IPS DF 19.7 (cell line): Measurements from ENCODE around the gene HS3ST4.
"Not testable (repeated sequence)": the region's sequence is repeated elsewhere in the genome, so short reads cannot be mapped to it uniquely, and the experiment has no call there.

Source experiments
- DNase-seq: peaks from one replicate; pipeline ENCODE4 v3.0.0-alpha.2; 2013; ENCODE audit warnings: low read depth, low spot score

The HS3ST4 gene

DNA sequence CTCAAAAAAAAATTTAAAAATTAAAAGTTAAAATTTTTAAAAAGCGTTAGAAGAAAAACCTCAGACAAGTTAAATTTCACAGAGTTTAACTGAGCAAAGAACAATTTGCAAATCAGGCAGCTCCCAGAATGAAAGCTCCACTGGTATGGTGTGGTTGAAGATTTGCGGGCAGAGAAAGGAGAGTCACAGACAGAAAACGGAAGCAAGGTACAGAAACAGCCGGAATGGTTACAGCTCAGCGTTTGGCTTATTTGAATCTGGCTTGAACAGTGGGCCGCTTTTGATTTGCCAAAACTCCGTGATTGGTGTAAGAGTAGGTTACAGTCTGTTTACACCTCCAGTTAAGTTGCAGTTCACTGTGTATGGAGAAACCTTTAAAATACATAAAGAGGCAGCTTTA is 297.1 kb downstream of the HS3ST4 start:
- DNase-seq: no peak

DNA sequence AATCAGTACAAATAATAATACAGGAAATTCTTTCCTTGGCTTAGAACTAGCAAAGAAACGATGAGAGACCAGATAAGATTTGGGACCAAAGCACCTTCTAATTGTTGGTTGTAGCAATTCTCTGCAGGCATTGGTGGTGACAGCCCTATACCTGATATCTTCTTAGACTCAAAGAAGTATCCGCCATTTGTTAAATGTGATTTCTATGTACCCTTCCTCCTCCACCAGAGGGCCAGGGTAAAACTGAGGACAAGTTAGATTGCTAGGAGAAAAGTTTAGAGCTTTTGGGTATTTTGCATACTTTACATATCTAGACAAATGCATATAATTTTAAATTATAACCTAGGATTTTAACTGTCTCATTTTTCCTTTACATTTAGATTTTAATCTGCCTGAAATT is 304.3 kb downstream of the HS3ST4 start:
- DNase-seq: no peak

DNA sequence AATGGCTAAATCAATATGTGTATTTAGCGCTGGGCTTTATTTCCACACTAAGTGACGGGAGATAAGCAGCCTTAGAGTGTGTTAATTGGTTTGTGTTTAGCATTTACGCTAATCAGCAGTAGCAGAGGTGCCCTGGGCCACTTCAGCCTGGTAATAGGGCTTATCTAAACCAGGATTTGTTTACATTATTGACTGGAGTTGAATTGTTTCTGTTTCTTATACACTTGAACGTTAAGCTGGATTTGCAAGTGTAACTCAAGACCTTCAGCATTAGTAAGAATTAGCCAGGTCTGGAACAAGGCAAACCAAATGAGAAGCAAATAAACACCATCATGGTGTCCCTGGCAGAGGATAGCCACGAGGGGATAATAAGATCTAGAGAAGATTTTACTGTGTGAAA is 313.6 kb downstream of the HS3ST4 start:
- DNase-seq: no peak

DNA sequence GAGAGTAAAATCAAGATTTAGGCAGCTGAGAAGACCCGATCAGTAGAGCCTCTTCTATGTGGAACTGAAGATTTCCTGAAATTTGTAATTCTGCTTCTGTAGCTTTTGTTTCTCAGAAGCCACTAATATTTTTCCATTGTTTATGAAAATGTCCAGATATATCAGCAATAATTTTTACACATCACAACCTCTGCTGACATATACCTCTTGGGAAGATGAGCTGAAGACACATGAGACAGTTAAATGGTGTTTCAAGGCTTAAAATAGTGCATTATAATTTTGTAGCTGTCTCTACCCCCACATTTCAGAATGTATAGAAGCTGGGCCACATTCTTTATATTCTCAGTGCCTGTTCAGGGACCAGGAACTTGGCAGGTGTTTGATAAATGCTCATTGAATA is 320.6 kb downstream of the HS3ST4 start:
- no peak for DNase-seq

DNA sequence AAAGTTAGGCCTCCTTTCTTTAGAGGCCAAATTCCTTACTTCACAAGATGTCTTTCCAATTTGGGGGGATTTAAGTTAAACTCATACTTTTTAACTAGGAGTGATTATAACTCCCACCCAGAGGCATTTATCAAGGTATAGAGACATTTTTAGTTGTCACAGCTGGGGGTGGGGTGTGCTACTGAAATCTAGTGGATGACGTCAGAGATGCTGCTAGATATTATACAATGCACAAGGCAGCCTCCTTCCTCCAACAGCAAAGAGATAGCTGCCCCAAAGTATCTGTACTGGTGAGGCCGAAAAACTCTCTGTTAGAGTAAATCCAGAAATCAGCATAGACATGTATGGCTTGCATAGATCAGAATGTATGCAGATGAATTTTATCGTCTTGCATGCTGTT is 324.0 kb downstream of the HS3ST4 start:
- DNase-seq: no peak

DNA sequence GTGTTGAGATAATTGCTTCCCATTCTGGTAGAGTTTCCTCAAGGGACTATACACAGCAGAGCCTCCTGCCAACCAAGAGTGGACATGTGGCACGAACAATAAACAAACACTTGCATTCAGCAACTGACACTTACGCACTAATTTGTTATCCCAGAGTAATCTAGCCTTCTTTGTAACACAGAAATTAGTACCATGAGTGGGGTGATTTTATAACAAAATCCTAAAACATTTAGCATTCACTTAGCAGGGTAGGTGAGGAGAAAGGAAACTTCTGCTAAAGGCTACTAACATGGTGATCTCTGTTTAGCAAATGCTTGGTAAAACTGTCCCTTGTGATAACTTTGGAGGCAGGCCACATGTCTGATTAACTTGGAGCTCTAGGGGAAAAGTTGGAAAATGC is 325.2 kb downstream of the HS3ST4 start:
- no peak for DNase-seq

DNA sequence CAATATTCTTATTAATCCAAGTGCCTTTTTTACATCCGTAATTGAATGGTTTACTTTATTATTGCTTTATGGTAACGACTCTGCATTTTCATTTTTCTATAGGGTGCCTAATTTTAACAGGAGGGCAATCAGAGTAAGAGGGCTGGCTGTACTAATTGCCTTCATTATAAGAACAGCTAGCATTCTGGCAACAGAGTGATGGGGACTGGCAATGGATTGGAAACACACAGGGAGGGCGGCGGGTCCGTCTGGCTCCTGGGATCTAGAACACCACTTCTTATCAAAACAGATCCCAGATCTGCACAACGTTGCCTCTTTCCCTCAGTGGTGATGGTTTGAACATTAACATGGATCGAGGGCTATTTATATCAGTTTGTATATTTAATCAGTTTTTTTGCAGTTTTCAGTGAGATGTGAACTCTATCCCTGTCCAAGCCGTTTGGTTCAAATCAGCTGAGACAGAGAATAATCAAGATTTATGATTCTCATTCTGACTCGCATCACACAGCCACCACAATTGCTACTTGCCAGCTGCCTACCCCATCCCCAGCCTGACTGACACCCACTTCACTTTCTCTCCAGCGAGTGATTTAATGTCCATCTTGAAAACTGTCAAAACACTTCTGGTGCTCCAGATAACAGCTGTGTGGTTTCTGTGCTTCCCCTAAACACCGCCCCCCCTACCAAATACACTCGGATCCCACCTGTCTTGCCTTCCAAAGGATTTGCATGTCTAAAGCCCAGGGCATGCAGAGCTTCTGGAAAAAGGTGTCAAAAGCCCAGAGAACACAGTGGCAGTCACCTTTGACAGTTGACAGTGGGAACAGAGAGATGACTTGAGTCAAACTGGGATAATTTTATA is 327.9 kb downstream of the HS3ST4 start:
- DNase-seq: no peak

DNA sequence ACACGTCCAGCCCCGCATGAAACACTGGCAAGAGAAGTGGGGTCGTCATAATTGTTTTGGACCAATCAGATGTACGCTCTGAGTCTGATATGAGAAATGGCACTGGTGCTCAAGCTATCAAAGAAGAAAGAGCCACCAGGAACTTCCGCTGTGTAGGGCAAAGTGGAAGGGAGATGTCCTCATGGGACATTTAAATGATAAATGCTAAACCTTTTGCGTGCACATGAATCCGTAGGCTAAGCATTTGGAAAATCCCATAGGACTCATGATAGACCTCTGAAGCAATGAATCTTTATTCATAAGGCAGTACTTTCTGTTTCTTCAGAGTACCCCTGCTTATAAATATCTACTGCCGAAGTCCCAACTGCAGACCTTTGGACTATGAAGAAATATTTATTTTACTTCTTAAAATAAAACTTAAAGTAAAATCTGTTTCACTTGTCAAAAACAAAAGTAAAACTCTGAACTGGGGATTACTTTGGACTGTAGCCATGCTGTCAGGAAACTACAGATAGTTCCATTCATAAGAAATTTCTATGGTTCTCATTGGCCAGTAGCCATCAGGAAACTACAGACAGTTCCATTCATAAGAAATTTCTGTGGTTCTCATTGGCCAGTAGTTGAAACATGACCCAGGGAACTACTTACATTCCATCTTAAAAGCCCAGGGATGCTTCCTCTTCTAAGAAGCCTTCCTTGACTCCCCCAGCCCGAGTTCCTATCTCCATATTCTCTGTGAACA is 335.1 kb downstream of the HS3ST4 start:
- DNase-seq: no peak

DNA sequence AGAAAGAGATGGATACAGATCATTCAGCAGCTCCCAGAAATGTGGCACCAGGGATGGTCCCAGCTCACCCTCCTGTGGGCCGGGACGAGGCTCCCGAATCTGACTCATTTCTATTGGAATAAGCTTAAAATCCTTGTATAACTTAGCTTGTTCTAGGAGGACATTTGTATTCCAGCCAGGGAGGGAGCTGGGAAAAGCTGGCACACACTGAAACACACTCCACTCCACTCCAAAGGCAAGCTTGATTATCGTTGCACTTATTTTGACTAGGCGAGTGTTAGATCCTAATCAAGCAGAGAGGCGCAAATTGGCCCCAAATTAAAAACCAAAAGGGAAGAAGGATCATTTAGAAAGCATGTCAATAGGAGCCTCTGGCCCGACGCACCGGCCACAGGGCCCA is 339.5 kb downstream of the HS3ST4 start:
- no peak for DNase-seq

DNA sequence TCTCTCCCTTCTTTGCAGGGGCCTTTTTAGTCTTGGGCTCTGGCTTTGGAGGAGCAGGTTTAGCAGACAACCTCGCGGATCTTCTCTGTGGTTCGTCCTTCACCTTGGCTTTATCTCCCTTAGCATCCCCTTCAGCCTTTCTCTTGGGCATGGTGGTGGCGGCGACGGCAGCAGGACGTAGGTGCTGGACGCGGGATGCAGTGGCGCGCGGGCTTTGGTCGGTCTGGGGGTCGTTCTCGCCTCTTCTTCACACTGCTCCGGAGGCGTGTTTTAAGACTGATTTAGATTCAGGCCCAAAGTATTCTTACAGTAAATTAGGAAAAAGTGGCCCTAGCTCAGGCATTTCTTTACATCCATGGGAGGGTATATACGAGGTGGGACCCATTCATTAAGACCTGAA is 340.9 kb downstream of the HS3ST4 start:
- not testable (repeated sequence) for DNase-seq

DNA sequence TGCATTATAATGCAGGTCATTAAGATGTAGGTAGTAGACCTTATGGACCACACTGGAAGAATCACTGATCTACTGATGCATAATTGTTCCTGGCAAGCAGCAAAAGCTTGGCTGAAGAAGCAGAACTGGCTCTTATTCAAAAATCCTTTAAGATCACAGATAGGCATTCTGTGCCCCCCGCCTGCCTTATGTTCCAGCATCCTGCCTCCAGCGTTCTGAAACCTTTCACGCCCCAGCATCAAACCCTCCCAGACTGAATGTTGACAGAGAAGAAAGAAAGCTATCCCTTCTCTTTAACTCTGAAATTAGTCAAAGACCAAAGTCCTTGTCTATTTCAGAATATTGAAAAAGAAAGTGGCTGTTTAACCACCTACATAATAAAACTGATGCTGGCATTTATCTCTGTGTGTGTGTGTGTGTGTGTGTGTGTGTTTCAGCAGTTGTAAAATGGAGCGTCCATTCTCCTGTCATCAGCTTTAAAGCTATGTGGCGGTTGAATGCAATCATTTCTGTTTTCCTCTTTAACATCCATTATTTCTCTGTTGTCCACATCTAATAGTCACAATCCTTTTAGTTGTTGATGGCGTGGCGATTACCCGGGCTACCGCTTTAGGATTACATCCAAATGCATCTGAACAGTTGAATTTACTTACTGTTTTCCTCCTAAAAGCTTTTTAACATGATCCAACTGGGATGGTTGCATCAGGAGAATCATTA is 350.4 kb downstream of the HS3ST4 start:
- DNase-seq: no peak

DNA sequence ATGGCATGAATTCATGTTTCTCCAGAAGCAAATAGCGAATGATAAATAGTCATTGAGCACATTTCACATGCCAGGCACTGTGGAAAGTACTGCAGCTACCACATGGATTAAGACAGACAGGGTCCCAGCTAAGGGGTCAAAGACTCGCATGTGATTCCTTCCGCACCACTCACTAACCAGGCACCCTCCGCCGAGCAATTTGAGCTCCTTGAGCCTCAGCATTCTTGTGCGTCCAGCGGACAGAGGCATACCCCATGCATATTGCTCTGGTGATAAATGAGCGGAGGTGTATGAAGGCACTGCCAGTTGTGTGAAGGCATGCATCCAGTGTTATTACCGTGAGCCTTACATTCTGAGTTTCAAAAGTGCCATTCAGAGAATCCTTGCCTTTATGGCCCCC is 358.7 kb downstream of the HS3ST4 start:
- DNase-seq: no peak

DNA sequence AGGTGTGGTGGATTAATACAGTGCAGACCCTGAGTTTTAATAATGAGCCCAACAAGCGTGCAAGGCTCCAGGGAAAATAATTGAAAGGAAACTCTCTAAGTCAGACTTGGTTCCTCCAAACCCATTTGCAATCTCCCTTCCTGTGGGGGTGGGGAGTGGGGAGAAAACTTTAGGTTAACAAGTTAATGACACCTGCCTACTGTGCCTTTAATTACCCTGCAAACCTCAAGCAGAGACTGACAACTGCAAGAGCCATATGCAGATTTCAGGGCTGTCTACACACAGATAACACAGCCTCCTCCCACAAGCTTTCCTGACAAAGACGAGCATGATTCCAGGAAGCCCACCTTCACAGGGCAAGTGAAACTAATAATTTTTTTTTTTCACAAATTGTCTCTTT is 359.3 kb downstream of the HS3ST4 start:
- DNase-seq: peak; percentile 70

DNA sequence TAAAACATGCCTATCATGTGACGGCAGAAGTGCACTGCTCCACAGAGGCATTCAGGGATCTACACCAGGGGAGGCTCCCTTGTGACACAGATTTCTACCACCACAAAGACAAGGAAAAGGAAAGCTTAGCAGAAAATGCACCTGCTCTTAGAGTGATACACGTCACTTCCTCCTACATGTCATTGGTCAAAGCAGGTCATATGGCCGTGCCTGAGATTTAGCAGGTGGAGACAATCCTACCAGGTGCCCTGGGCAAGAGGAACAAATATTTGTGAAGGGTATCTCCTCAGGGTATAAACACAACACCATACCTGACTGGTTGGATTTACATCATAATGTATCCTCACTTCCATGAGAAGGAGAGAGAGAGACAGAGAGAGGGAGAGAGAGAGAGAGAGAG is 362.1 kb downstream of the HS3ST4 start:
- DNase-seq: no peak

DNA sequence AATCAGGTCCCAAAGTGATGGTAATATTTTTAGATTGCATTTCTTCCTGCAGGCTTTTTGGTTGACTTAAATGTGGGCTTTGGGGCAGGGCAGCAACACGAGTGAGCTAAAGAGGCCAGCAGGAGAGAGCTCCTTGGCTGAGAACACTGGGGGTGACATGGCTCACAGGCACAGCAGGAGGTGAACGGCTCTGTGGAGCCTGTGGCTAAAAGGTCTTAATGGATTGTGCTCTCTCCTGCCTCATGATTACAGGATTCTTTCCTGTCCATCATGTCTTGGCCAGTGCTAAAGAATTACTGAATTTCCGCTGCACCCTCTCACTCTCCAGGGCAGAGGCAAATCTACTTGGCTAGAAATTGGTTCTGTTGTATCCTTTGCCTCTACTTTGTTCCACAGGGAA is 366.6 kb downstream of the HS3ST4 start:
- DNase-seq: no peak

DNA sequence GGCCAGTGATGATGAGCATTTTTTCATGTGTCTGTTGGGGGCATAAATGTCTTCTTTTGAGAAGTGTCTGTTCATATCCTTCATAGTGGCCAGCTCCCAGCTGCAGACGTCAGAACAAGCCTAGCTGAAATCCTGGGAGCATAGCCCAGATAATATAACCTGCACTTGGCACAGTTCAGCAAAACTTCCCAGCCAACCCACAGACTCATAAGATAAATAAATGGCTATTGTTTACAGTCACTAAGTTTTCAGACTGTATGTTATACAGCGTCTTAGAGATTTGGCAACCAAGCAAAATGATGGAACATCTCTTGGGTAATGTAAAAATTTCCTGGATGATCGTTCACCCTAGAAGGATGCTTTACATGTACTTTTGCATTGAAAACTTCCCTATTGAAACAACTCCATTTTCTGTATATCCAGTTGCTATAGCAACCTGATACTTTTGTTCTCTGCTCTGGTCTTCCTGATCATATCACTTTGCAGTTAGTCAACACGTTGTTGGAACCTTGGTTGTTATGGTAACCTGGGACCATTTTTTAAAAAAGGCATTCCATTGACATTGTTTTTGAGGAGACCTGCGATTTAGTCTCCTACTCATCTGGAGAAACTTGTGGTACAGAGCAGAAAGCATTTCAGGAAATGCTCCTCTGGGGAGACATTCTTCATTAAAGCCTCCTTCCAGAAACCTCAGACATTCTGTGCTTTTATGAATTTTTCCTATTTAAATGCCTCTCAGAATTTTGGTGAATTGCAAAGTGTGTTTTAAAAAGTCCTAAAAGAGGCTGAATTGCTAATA is 378.7 kb downstream of the HS3ST4 start:
- DNase-seq: peak; percentile 23

DNA sequence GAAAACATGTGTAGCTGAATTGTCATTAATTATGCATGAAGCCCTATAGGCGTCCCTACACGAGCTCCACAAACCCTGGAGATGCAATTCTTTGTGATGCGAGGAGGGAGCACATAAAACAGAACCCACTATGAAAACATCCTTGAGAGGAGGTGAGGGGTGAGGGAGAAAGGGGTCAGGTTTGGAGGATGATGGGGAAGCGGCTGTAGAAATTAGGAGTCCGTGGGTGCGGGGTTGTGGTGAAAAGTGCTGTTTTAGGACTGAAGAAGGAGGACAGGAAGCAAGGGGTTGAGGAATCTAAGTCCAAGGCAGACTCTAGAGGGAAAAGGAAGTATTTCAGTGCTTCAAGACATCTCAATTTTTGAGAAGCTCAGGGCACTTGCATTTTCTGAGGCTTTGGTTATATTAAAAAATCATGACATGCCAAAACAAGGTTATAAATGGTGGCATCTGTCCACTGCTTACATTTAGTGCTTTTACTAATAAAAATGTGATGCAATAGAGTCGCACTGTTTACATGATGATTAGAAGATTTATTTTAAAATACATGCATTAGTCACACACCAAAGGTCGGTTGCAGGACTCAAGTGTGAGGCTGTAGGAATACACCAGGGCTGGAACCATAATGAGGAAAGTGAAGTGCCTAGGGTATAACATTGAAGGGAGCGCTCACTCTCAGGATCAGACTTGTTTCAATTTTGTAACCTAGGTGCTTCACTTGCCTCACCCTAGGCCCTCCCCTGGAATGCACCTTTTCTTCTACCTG is 379.5 kb downstream of the HS3ST4 start:
- DNase-seq: no peak

DNA sequence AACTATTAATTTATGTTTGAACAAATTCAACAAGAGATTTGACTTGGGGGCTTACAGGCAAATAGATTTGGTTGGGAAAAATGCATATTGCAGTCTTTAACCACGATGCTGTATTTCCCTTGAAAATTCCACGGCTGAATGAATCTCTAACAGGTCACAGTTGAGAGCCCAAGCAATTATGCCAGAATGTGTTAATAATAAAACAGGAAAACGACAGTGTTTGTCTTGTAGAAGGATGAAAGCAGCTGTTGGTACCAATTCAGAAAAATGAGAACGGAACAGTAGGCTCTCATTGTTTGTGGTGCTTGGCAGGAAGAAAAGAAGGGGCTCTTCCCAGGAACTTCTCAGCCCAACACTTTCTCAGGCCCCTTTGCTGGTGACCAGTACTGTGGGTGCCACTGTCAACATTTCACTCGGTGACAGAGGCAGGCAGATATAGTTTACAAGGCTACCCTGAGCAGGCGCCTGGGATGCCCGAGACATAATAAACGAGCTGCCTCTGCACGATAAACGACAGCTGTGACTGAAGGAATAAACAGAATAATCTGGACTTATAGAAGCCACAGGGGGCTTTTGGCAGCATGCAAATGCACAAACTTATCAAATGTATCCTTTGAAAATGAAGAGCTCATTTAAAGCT is 387.1 kb downstream of the HS3ST4 start:
- DNase-seq: no peak

DNA sequence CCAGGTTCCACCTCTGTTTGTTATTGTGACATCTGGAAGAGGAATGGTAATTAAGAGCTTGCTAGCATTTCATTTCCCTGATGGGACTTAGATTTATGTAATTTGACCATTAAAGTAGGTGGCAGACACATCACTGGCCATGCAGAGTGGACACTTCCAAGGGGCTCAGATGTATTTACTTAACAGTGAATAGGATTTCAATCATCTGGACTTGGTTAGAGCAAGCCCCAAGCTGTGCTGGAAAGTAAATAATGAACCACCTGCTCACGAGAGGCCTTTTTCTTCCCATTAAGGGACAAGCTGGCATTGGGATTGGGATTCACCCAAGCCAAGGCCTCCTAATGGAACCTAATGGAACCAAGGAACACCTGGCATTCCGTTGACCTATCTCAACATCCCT is 395.3 kb downstream of the HS3ST4 start:
- DNase-seq: no peak

DNA sequence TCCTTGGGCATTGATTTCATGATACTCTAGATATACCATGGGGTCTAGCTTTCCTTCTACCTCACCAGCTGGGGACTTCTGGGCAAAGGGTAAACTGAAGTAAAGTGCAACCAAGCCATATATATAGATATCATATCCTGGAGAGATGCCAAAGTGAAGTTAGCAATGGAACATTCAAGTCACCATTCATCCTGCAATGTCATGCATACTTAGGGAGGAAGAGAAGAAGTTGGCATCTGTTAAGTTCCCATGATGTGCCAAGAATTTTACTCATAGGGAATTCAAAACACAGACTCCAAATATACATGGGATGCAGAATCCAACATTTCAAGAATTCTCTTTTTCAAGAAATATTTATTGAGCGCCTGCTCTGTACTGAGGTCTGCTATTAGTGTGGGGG is 399.8 kb downstream of the HS3ST4 start:
- DNase-seq: no peak
